Measurements from ENCODE around the gene BAD.

DNA sequence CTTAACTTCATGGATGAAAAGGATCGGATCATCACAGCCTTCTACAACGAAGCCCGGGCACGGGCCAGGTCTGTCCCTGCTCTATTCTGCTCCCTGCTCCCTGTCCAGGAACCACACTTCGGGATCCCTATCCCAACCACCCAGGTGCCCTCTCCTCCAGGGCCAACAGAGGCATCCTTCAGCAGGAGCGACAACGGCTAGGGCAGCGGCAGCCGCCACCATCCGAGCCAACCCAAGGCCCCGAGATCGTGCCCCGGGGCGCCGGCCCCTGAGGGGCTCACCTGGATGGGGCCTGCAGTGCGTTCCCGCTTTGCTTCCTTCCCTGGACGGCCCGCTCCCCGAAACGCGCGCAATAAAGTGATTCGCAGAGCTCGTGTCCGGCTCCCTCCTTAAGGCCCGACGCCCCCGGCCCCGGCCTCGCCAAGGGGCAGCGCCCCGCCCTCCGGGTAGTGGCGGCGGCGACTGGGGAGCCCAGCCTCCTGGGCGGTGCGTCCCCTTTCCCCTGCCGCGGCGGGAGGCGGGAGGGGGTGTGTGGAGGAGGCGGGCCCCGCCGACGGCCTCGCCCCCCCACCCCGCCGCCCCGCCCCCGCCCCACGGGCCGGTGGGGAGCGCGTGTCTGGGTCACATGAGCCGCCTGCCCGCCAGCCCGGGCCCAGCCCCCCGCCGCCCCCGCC is 50.4 kb downstream of the BAD start, which contains the start of gene VEGFB:
- TF ChIP-seq, protein P1, sequence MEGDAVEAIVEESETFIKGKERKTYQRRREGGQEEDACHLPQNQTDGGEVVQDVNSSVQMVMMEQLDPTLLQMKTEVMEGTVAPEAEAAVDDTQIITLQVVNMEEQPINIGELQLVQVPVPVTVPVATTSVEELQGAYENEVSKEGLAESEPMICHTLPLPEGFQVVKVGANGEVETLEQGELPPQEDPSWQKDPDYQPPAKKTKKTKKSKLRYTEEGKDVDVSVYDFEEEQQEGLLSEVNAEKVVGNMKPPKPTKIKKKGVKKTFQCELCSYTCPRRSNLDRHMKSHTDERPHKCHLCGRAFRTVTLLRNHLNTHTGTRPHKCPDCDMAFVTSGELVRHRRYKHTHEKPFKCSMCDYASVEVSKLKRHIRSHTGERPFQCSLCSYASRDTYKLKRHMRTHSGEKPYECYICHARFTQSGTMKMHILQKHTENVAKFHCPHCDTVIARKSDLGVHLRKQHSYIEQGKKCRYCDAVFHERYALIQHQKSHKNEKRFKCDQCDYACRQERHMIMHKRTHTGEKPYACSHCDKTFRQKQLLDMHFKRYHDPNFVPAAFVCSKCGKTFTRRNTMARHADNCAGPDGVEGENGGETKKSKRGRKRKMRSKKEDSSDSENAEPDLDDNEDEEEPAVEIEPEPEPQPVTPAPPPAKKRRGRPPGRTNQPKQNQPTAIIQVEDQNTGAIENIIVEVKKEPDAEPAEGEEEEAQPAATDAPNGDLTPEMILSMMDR (optimal IDR thresholded peaks at IDR 0.05 in 1 of 3, IDR thresholded peaks at IDR 0.05 in 1 of 3, conservative IDR thresholded peaks at IDR 0.05 in 1 of 3; ENCODE audit: extremely low read depth in 1 of 3, insufficient read depth in 2 of 3, low read length in 3 of 3), result no peak
- TF ChIP-seq EZH2 (IDR thresholded peaks at IDR 0.05; ENCODE audit: low read length), result no peak

All from keratinocyte (primary cell).